GM04503 (cell line): ENCODE results near the gene CNTN4.

Source experiments
- DNase-seq: peaks from one replicate; pipeline ENCODE4 v3.0.0-alpha.2; 2012; ENCODE audit warnings: low read depth

Gene CNTN4

GRCh38 chr3:2153053-2153452, 54.4 kb downstream of the CNTN4 start:
- DNase-seq = no peak

- DNase-seq = no peak
Observed at GRCh38 chr3:2153547-2153946, 54.9 kb downstream of the CNTN4 start.

DNA sequence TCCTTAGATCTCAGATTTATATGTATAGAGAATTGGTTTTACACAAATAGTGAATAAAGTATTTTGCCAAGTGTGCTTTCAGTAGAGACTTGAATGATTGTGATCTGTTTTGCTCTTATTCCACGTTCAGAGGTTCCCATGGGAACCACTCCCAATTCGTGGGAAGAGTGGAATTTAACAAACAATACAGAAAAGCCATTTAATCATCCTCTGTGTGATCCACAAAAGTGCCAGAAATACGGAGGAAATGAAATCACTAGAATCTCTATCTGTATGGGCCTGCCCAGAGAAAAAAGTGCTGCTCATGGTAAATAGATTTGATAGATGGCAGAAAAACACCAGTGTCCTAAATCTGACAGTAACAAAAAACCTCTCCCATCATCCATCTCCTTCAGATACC, 56.0 kb downstream of the CNTN4 start:
- no peak for DNase-seq

- DNase-seq = no peak
Observed at GRCh38 chr3:2156244-2156847, 57.7 kb downstream of the CNTN4 start.

- DNase-seq = no peak
Observed at GRCh38 chr3:2158828-2159227, 60.2 kb downstream of the CNTN4 start.

GRCh38 chr3:2166552-2166951, 67.9 kb downstream of the CNTN4 start:
- DNase-seq = no peak

GRCh38 chr3:2172561-2173171, 74.0 kb downstream of the CNTN4 start:
- DNase-seq = no peak

GRCh38 chr3:2180634-2181033, 82.0 kb downstream of the CNTN4 start:
- DNase-seq = no peak

- no peak for DNase-seq
Observed at GRCh38 chr3:2198776-2199279, 100.2 kb downstream of the CNTN4 start.

- no peak for DNase-seq
Observed at GRCh38 chr3:2204054-2204453, 105.4 kb downstream of the CNTN4 start.

GRCh38 chr3:2205692-2206091, 107.0 kb downstream of the CNTN4 start:
- no peak for DNase-seq

DNA sequence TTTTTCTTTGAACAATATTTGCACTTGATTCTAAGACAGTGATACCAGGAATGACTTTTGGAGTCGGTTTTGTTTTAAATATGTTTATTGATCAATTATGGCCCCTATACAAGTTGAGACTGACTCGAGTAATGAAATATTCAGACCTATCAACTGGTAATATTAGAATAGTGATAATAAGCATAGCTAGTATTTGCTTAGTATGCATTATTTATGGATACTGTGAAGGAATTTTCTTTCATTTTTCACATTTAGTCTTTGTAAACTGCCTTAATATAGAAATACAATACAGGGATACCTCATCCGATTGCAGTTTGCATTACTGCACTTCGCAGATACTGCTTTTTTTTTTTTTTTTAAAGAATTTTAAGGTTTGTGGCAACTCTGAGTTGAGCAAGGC, 107.9 kb downstream of the CNTN4 start:
- no peak for DNase-seq

DNA sequence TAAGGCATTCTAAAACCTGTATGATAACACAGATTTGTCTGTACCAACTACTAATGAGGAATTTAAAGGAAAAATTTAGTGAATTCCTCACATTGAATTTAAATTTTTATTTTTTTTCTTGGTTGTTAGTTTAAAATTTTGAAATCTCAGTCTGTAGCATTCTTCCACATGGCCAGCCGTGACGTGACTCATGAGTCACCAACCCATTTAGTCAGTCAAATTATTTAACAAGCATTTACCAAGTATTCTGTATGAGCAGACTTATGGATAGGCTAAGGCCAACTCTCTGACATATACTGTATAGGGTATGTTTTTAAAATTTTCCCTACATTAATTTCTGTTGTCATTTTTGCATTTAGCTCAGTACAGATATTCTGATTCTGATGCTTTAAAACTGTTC, 112.9 kb downstream of the CNTN4 start:
- no peak for DNase-seq

- no peak for DNase-seq
Observed at GRCh38 chr3:2212206-2212605, 113.5 kb downstream of the CNTN4 start.

- no peak for DNase-seq
Observed at GRCh38 chr3:2218375-2218774, 119.7 kb downstream of the CNTN4 start.

DNA sequence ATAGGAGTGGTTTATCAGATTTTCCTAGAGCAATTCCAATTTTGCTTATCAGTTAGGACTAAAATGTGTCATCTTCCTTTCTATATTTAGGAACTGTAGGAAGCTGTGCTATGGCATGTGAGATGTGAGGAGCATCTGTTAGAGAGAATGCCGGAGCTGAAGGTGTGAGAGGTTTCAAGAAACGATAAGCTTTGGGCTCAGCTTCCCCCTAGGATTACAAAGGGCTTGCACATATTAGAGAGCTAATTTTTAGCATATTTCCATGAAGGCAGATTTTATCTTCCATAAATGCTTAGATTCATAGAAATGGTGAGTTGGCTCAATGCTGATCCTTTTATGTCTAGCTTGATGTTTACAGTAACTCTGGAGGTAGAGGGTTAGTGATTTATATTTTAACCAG, 120.2 kb downstream of the CNTN4 start:
- no peak for DNase-seq

GRCh38 chr3:2236203-2236602, 137.5 kb downstream of the CNTN4 start:
- DNase-seq = no peak

DNA sequence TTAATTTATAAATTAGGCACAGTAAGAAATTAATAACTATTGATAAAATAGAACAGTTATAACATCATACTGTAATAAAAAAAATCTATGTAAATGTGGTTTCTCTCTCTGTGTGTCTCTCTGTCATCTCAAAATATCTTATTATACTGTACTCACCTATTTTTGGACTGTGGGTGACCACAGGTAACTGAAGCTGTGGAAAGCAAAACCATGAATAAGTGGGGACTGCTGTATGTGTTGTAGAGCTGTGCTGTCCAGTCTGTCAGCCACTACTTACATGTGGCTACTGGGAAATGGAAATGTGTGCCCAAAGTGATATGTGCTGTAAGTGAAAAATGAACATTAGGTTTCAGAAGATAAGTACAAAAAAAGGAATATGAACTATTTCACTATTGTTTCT, 145.5 kb downstream of the CNTN4 start:
- DNase-seq = no peak

DNA sequence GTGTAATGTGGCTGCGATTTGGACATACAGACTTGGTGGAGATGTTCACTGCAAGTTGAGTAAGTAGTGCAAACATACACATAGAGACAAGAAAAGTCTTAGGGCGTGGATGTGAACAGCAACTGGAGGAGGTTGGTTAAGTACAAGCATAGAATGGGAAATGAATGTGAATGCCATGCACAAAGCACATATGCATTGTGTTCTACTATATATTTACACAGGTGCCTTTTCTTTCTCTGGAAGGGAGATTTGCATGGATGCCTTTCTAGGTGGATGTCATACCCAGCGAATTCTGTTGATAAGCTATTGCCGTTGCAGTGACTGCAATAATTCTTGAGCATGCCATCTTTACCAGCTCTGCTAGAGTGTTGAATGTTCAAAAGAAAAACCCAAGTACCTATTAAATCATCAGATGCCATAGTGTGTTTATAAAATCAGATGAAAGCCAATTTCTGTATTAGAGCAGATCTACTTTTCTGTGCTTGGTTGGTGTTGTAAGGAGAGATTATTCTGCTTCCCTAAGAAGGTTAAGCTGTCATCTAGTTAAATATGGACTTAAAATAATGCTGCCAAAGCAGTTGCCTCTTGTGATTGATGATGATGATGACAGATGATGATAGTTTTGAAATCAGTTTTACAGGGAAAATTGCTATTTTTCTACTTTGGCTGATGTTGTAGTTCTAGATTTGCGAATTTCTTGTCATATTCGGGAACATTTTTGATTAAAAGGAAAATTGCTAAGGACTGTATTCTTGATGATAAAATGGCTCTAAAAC, 148.4 kb downstream of the CNTN4 start:
- DNase-seq = no peak

DNA sequence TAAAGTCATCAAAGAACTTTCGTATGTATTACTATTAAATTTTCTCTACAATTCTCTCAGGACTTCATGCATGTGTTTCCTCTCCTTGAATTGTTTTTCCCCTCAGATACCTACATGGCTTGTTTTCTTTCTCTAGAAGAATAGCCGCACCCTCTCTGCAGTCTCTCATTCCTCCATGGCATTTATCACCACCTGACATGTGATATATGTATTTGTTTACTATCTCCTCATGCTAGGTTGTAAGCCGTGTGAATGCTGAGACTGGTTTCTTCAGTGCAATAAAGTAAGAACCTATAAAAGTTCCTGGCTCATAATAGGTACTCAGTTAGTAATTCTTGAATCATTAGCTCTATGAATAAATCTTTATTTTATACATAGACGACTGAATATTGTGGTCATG, 149.2 kb downstream of the CNTN4 start:
- DNase-seq = no peak

GRCh38 chr3:2250783-2251182, 152.1 kb downstream of the CNTN4 start:
- DNase-seq = no peak

GRCh38 chr3:2261747-2262146, 163.1 kb downstream of the CNTN4 start:
- DNase-seq = no peak

- DNase-seq = no peak
Observed at GRCh38 chr3:2262204-2262603, 163.5 kb downstream of the CNTN4 start.
